ENCODE measurements around the gene HIVEP2. TPM values are rescaled to one million over a fixed set of nuclear protein-coding genes. Genes with fewer than 3 reads are reported as not detected.

The HIVEP2 gene
- total RNA-seq, 1 donor from 2014 or later, result 12.3 TPM

GRCh38 chr6:142841915-142842314 lies 103.1 kb downstream of the HIVEP2 start:
- TF ChIP-seq, protein P1, sequence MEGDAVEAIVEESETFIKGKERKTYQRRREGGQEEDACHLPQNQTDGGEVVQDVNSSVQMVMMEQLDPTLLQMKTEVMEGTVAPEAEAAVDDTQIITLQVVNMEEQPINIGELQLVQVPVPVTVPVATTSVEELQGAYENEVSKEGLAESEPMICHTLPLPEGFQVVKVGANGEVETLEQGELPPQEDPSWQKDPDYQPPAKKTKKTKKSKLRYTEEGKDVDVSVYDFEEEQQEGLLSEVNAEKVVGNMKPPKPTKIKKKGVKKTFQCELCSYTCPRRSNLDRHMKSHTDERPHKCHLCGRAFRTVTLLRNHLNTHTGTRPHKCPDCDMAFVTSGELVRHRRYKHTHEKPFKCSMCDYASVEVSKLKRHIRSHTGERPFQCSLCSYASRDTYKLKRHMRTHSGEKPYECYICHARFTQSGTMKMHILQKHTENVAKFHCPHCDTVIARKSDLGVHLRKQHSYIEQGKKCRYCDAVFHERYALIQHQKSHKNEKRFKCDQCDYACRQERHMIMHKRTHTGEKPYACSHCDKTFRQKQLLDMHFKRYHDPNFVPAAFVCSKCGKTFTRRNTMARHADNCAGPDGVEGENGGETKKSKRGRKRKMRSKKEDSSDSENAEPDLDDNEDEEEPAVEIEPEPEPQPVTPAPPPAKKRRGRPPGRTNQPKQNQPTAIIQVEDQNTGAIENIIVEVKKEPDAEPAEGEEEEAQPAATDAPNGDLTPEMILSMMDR (conservative IDR thresholded peaks at IDR 0.05; ENCODE audit: low read depth, low read length), result no peak
- DNase-seq (ENCODE audit: low read depth), result no peak
- H3K4me3 ChIP-seq (ENCODE audit: low read depth, low read length), result no peak overlapping the region

GRCh38 chr6:142839686-142840040 lies 105.3 kb downstream of the HIVEP2 start:
- TF ChIP-seq, protein P1 (conservative IDR thresholded peaks at IDR 0.05; ENCODE audit: low read depth, low read length), result no peak

DNA sequence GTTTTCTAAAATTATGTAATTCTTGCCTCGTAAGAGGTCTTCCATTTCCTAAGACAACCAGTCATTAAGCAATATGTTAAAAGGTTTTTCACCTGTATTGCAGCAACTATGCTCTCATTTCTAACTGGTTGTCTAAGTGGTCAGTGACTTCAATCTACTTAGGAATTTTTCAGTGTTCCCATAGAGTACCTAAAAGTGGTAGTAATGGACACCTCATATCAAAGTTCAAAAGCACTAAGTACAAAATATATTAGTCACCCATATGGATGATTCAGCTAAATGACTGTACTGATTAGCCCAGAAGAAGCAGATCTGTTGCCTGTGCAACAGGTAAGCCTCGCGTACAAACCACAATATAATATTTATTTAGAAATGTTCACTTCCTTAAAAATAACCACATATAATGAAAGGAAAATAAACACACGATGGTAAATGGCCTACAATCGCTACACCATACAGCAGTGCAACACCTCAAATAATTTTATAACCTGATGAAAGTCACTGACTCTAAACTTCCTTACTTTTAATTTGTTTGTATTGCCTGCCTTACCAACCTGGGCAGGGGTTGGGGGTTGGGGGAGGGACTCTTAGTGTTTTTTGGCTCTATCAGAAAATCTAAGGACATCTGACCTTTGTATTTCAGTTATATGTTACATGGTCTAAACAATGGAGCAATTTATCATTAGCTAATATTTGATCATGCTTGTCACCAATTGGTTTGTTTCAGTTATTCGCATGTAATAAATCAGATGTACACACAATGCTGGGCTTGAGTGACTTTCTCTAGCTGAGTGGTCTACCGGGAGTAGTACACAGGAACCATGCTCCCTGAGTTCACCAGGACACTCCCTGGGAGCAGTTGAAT lies 105.9 kb downstream of the HIVEP2 start:
- peak overlapping the region; percentile 6 for H3K4me3 ChIP-seq (ENCODE audit: low read depth, low read length)
- TF ChIP-seq, protein P1 (conservative IDR thresholded peaks at IDR 0.05; ENCODE audit: low read depth, low read length), result no peak
- DNase-seq (ENCODE audit: low read depth), result peak; percentile 88

More at GRCh38 chr6:142839686-142840040, 105.3 kb downstream of the HIVEP2 start:
- no peak for DNase-seq (ENCODE audit: low read depth)
- H3K4me3 ChIP-seq (ENCODE audit: low read depth, low read length), result peak overlapping the region; percentile 6

DNA sequence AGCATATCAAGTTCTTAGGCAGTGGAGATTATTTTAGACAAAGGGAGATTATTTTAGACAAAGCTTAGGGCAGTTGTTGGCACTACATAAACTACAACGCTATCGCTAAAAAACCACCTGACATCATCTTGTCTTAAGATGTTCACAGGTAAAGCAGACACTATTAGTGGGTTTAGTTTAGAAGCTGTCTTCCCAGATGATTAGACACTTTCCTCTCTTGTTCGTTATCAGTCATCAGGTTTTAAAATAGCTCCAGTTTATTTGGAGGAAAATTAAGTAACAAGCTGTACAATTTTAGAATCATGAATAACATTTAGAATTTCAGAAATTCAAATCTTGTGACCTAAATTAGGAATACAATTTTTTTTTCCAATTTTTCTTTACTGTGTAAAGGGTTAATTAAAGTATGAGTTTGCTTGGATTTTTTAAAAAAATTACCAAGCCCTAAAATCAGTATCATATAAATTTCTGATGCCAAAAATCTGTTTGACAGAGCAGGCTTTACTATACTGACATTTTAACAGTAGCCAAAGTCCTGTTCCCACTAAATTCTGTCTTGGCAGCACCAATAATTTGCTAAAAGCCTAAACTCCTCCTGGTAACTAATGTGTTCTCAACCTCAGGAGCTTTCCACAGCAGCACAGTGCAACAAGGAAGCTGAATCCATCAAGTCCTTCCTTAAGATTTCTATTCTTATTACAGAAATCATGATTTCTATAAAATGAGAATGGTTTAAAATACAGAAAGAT lies 109.0 kb downstream of the HIVEP2 start:
- DNase-seq (ENCODE audit: low read depth), result no peak
- TF ChIP-seq, protein P1 (conservative IDR thresholded peaks at IDR 0.05; ENCODE audit: low read depth, low read length), result no peak
- no peak overlapping the region for H3K4me3 ChIP-seq (ENCODE audit: low read depth, low read length)

- DNase-seq (ENCODE audit: low read depth), result no peak
- no peak overlapping the region for H3K4me3 ChIP-seq (ENCODE audit: low read depth, low read length)
- TF ChIP-seq, protein P1 (conservative IDR thresholded peaks at IDR 0.05; ENCODE audit: low read depth, low read length), result no peak
Observed at GRCh38 chr6:142834853-142835252, 110.1 kb downstream of the HIVEP2 start.

GRCh38 chr6:142833798-142834197 lies 111.2 kb downstream of the HIVEP2 start:
- DNase-seq (ENCODE audit: low read depth), result no peak
- TF ChIP-seq, protein P1 (conservative IDR thresholded peaks at IDR 0.05; ENCODE audit: low read depth, low read length), result no peak
- H3K4me3 ChIP-seq (ENCODE audit: low read depth, low read length), result no peak overlapping the region

Data from epithelial cell of proximal tubule (primary cell).